Transverse colon (tissue), 4 donors: ENCODE results near the gene CADPS.

Experiments used
- POLR2AphosphoS5 ChIP-seq, 3 donors: sonication (generic); formaldehyde crosslinking; IDR thresholded peaks; one replicate each; pipeline ENCODE4 v1.6.1; 2016; ENCODE audit warnings: antibody characterized with exemption in 3 of 3
- TF ChIP-seq, protein P1 (sequence below), 5 experiments: fragments of 200-600 bp in 3 of 5; fragments of 450-650 bp in 2 of 5; sonication (generic) in 3 of 5; IDR thresholded peaks; 1 replicate in 2 of 5; 2 replicates in 3 of 5; pipeline ENCODE4 v1.5.1; 2016 to 2017; ENCODE audit warnings: antibody characterized with exemption in 5 of 5, inconsistent platforms in 3 of 5, mild to moderate bottlenecking in 2 of 5, moderate library complexity in 1 of 5

DNA sequence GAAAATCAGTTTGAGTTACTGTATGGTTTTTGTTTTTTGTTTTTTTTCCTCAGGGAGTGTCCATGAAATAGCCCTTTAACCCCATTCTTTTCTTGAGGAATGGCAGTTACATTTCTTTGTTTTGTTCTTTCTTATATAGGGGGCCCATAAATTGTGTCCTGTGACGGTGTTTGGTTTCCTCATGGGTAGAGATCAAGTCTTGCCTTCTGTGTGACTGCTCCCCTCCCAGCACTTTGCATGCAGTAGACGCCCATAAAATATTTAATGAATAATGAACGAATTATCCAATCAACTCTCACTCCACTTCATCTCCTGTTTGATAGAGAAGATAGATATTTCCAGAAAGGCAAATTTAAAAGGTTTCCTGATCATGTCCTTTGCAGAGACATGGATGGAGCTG, 78.1 kb downstream of the CADPS start:
- no peak for TF ChIP-seq POLR2AphosphoS5 (IDR thresholded peaks at IDR 0.05)
- TF ChIP-seq, protein P1, sequence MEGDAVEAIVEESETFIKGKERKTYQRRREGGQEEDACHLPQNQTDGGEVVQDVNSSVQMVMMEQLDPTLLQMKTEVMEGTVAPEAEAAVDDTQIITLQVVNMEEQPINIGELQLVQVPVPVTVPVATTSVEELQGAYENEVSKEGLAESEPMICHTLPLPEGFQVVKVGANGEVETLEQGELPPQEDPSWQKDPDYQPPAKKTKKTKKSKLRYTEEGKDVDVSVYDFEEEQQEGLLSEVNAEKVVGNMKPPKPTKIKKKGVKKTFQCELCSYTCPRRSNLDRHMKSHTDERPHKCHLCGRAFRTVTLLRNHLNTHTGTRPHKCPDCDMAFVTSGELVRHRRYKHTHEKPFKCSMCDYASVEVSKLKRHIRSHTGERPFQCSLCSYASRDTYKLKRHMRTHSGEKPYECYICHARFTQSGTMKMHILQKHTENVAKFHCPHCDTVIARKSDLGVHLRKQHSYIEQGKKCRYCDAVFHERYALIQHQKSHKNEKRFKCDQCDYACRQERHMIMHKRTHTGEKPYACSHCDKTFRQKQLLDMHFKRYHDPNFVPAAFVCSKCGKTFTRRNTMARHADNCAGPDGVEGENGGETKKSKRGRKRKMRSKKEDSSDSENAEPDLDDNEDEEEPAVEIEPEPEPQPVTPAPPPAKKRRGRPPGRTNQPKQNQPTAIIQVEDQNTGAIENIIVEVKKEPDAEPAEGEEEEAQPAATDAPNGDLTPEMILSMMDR (IDR thresholded peaks at IDR 0.05) = no peak
